NCI-H510A (cell line): ENCODE data around the gene VWC2.

Experiments
- DNase-seq: peaks from one replicate; lab custom pipeline; 2025; lab: John Stamatoyannopoulos, UW

Gene VWC2

GRCh38 chr7:49783446-49783845, 10.0 kb downstream of the VWC2 start:
- no peak for DNase-seq

- no peak for DNase-seq
These were observed 14.5 kb downstream of the VWC2 start for GRCh38 chr7:49787980-49788379.

- DNase-seq = no peak
These were observed 15.1 kb downstream of the VWC2 start for GRCh38 chr7:49788455-49789059.

- no peak for DNase-seq
These were observed 16.3 kb downstream of the VWC2 start for GRCh38 chr7:49789736-49790135.

- DNase-seq = no peak
These were observed 16.8 kb downstream of the VWC2 start for GRCh38 chr7:49790209-49790608.

GRCh38 chr7:49791088-49791741, 17.8 kb downstream of the VWC2 start:
- no peak for DNase-seq

- DNase-seq = no peak
These were observed 24.7 kb downstream of the VWC2 start for GRCh38 chr7:49797987-49798660.

GRCh38 chr7:49800031-49800430, 26.6 kb downstream of the VWC2 start:
- DNase-seq = no peak

GRCh38 chr7:49802600-49802999, 29.2 kb downstream of the VWC2 start:
- no peak for DNase-seq

GRCh38 chr7:49803812-49804211, 30.4 kb downstream of the VWC2 start:
- DNase-seq = no peak

GRCh38 chr7:49805371-49806007, 32.1 kb downstream of the VWC2 start:
- no peak for DNase-seq

GRCh38 chr7:49812534-49812933, 39.1 kb downstream of the VWC2 start:
- DNase-seq = no peak

GRCh38 chr7:49817279-49817678, 43.8 kb downstream of the VWC2 start:
- DNase-seq = no peak

- no peak for DNase-seq
These were observed 47.7 kb downstream of the VWC2 start for GRCh38 chr7:49821181-49821580.

GRCh38 chr7:49822856-49823255, 49.4 kb downstream of the VWC2 start:
- DNase-seq = no peak

GRCh38 chr7:49823566-49823965, 50.1 kb downstream of the VWC2 start:
- DNase-seq = no peak

GRCh38 chr7:49839863-49840645, 66.6 kb downstream of the VWC2 start:
- DNase-seq = no peak

- DNase-seq = no peak
These were observed 67.4 kb downstream of the VWC2 start for GRCh38 chr7:49840751-49841405.

GRCh38 chr7:49845626-49846025, 72.2 kb downstream of the VWC2 start:
- DNase-seq = no peak

GRCh38 chr7:49848211-49848841, 74.9 kb downstream of the VWC2 start:
- DNase-seq = no peak

- no peak for DNase-seq
These were observed 77.6 kb downstream of the VWC2 start for GRCh38 chr7:49850921-49851613.
